HG03135 (cell line): Measurements from ENCODE around the gene ITPK1.
"Not testable (repeated sequence)": the region's sequence is repeated elsewhere in the genome, so short reads cannot be mapped to it uniquely, and the experiment has no call there.

Experiments
- ATAC-seq: cut with Tn5 transposase; IDR thresholded peaks from one replicate; pipeline ENCODE4 v1.9.1; 2021; ENCODE audit warnings: mild to moderate bottlenecking, moderate library complexity; ENCODE audit not compliant: unreplicated experiment

ITPK1 gene

GRCh38 chr14:93062890-93063289, 52.8 kb downstream of the ITPK1 start:
- ATAC-seq = no peak

GRCh38 chr14:93062013-93062412, 53.7 kb downstream of the ITPK1 start:
- ATAC-seq = not testable (repeated sequence)

- ATAC-seq = no peak
These were observed 54.2 kb downstream of the ITPK1 start for GRCh38 chr14:93061380-93062012.

- no peak for ATAC-seq
These were observed 54.9 kb downstream of the ITPK1 start for GRCh38 chr14:93060841-93061240.

GRCh38 chr14:93059917-93060545, 55.7 kb downstream of the ITPK1 start:
- ATAC-seq = no peak

GRCh38 chr14:93059260-93059659, 56.5 kb downstream of the ITPK1 start:
- ATAC-seq = no peak

- no peak for ATAC-seq
These were observed 58.0 kb downstream of the ITPK1 start for GRCh38 chr14:93057586-93058280.

GRCh38 chr14:93056840-93057585, 58.7 kb downstream of the ITPK1 start:
- no peak for ATAC-seq

GRCh38 chr14:93056166-93056839, 59.4 kb downstream of the ITPK1 start:
- no peak for ATAC-seq

GRCh38 chr14:93055651-93056115, 60.0 kb downstream of the ITPK1 start:
- ATAC-seq = no peak

GRCh38 chr14:93054876-93055275, 60.8 kb downstream of the ITPK1 start:
- ATAC-seq = no peak

GRCh38 chr14:93054006-93054405, 61.7 kb downstream of the ITPK1 start:
- no peak for ATAC-seq

GRCh38 chr14:93051600-93052546, 63.9 kb downstream of the ITPK1 start:
- no peak for ATAC-seq

GRCh38 chr14:93050761-93051160, 65.0 kb downstream of the ITPK1 start:
- no peak for ATAC-seq

- ATAC-seq = no peak
These were observed 65.8 kb downstream of the ITPK1 start for GRCh38 chr14:93049867-93050331.

- ATAC-seq = no peak
These were observed 66.4 kb downstream of the ITPK1 start for GRCh38 chr14:93049315-93049714.

GRCh38 chr14:93048843-93049242, 66.9 kb downstream of the ITPK1 start:
- no peak for ATAC-seq

- ATAC-seq = no peak
These were observed 68.1 kb downstream of the ITPK1 start for GRCh38 chr14:93047661-93048060.

GRCh38 chr14:93047157-93047556, 68.6 kb downstream of the ITPK1 start:
- no peak for ATAC-seq

GRCh38 chr14:93046705-93047050, 69.0 kb downstream of the ITPK1 start:
- ATAC-seq = no peak
